PC-3 (cell line): ENCODE measurements around the gene MYMK. TPM values are rescaled to one million over a fixed set of nuclear protein-coding genes. Genes with fewer than 3 reads are reported as not detected.

Experiments
- ATAC-seq: fragments of 200-7000 bp; cut with Tn5 transposase; 2 replicates; pipeline ENCODE4 v1.9.1; 2020; ENCODE audit warnings: mild to moderate bottlenecking, moderate library complexity
- BruUV-seq: library from RNA; stranded (reverse); fragments of 400-500 nt; replicated peaks from 2 replicates; lab custom pipeline; 2021; lab: Mats Ljungman, UMichigan
- CTCF ChIA-PET: fragments of 300-600 bp; sonication (Branson Sonifier 250); formaldehyde crosslinking; loops from one replicate; lab custom pipeline; 2022; ENCODE audit warnings: antibody characterized with exemption; lab: Charles Lee
- POLR2A ChIA-PET: fragments of 300-600 bp; sonication (Branson Sonifier 250); formaldehyde crosslinking; loops from one replicate; lab custom pipeline; 2022; ENCODE audit warnings: antibody characterized with exemption; ENCODE audit not compliant: unreplicated experiment; lab: Charles Lee
- DNase-seq: peaks from one replicate; pipeline ENCODE4 v3.0.0-alpha.2; 2015
- H2AFZ ChIP-seq: fragments of 300-600 bp; sonication (generic); 2 replicates; pipeline ENCODE4 v1.6.0; 2016; ENCODE audit warnings: antibody characterized with exemption, low read length
- H3F3A ChIP-seq: fragments of 300-600 bp; sonication (generic); one replicate; pipeline ENCODE4 v1.6.0; 2017; ENCODE audit warnings: antibody characterized with exemption, low read length, control low read depth, mild to moderate bottlenecking; ENCODE audit not compliant: unreplicated experiment
- H3K27ac ChIP-seq: fragments of 300-600 bp; sonication (generic); 2 replicates; pipeline ENCODE4 v1.5.1; 2016; ENCODE audit warnings: mild to moderate bottlenecking, low read length
- H3K27me3 ChIP-seq: fragments of 300-600 bp; sonication (generic); 2 replicates; pipeline ENCODE4 v1.6.1; 2016; ENCODE audit warnings: low read length, mixed read lengths
- H3K36me3 ChIP-seq: fragments of 300-600 bp; sonication (generic); 2 replicates; pipeline ENCODE4 v1.6.1; 2016; ENCODE audit warnings: low read depth, mixed run types, low read length, mixed read lengths
- H3K4me1 ChIP-seq: fragments of 300-600 bp; sonication (generic); 2 replicates; pipeline ENCODE4 v1.5.1; 2016; ENCODE audit warnings: low read length; ENCODE audit not compliant: insufficient read depth
- H3K4me2 ChIP-seq: fragments of 300-600 bp; sonication (generic); 2 replicates; pipeline ENCODE4 v1.6.0; 2016; ENCODE audit warnings: low read length
- H3K4me3 ChIP-seq: fragments of 300-600 bp; sonication (generic); 2 replicates; pipeline ENCODE4 v1.5.1; 2016; ENCODE audit warnings: mild to moderate bottlenecking, low read length, mixed read lengths
- H3K79me2 ChIP-seq: fragments of 300-600 bp; sonication (generic); 2 replicates; pipeline ENCODE4 v1.6.1; 2017; ENCODE audit warnings: low read length, mixed read lengths
- H3K9ac ChIP-seq: fragments of 300-600 bp; sonication (generic); 2 replicates; pipeline ENCODE4 v1.6.0; 2016; ENCODE audit warnings: mild to moderate bottlenecking, low read length
- H3K9me2 ChIP-seq: fragments of 300-600 bp; sonication (generic); replicated peaks from 2 replicates; pipeline ENCODE4 v1.6.1; 2016; ENCODE audit warnings: mixed run types, low read length, mixed read lengths
- H3K9me3 ChIP-seq: fragments of 300-600 bp; sonication (generic); 2 replicates; pipeline ENCODE4 v1.6.1; 2016; ENCODE audit warnings: low read length, mixed read lengths
- H4K20me1 ChIP-seq: fragments of 300-600 bp; sonication (generic); 2 replicates; pipeline ENCODE4 v1.6.1; 2016; ENCODE audit warnings: low read length, mixed read lengths
- CTCF ChIP-seq: fragments of 300-600 bp; sonication (generic); conservative IDR thresholded peaks from 2 replicates; pipeline ENCODE4 v1.5.1; 2017; ENCODE audit warnings: antibody characterized with exemption, low read depth, mild to moderate bottlenecking, low read length
- EZH2 ChIP-seq: fragments of 300-600 bp; sonication (generic); IDR thresholded peaks from one replicate; pipeline ENCODE4 v1.6.1; 2017; ENCODE audit warnings: antibody characterized with exemption, mild to moderate bottlenecking, low read length; ENCODE audit not compliant: unreplicated experiment
- EZH2phosphoT487 ChIP-seq: fragments of 300-600 bp; sonication (generic); IDR thresholded peaks from 2 replicates; pipeline ENCODE4 v1.6.1; 2018; ENCODE audit warnings: mild to moderate bottlenecking, antibody characterized with exemption, low read length, borderline replicate concordance
- intact Hi-C: fragments of 100-400 bp; cut with micrococcal nuclease; formaldehyde crosslinking; loops from 2 replicates; pipeline ENCODE4 v1.9.0; 2023
- total RNA-seq: library from RNA; depleted of rRNA; stranded (reverse); fragments of >200 nt; gene quantifications from 2 replicates; pipeline ENCODE4 v1.2.3, GENCODE V29; 2014

MYMK gene
- total RNA-seq, 1 experiment from 2014 or later = not detected

- DNase-seq (no peak), ATAC-seq (no peak)
- Histone ChIP-seq H3K4me2 (no peak overlapping the region), H4K20me1 (no peaks in the 10 kb centered on the region), H3K9me3 (no peaks in the 10 kb centered on the region), H3K36me3 (no peaks in the 10 kb centered on the region), H3F3A (no peaks in the 10 kb centered on the region), H3K4me1 (no peaks in the 10 kb centered on the region), H3K27me3 (peaks cover 9% of the 10 kb centered on the region; the same call in 1 of the 2 replicates), H3K79me2 (no peaks in the 10 kb centered on the region), H3K9me2 (no peaks in the 10 kb centered on the region), H3K27ac (no peak overlapping the region), H3K9ac (no peak overlapping the region), H2AFZ (no peak overlapping the region), H3K4me3 (no peak overlapping the region)
- intact Hi-C loops = no loop called here
- POLR2A ChIA-PET = no interaction called here
- CTCF ChIA-PET = no interaction called here
- BruUV-seq = no TSS peak
- TF ChIP-seq EZH2 (no peak), EZH2phosphoT487 (no peak), CTCF (no peak)
These were observed 45.9 kb upstream of the MYMK start for GRCh38 chr9:133570691-133571080.

- Histone ChIP-seq H3F3A (no peaks in the 10 kb centered on the region), H3K36me3 (no peaks in the 10 kb centered on the region), H3K4me1 (no peaks in the 10 kb centered on the region), H3K27ac (no peak overlapping the region), H3K9me3 (no peaks in the 10 kb centered on the region), H3K9ac (no peak overlapping the region), H3K4me2 (no peak overlapping the region), H3K79me2 (no peaks in the 10 kb centered on the region), H3K4me3 (no peak overlapping the region), H3K9me2 (no peaks in the 10 kb centered on the region), H4K20me1 (no peaks in the 10 kb centered on the region), H2AFZ (no peak overlapping the region), H3K27me3 (peaks cover 9% of the 10 kb centered on the region; the same call in 1 of the 2 replicates)
- TF ChIP-seq EZH2phosphoT487 = no peak
- TF ChIP-seq CTCF = no peak
- TF ChIP-seq EZH2 = no peak
- intact Hi-C loops = no loop called here
- DNase-seq (no peak), ATAC-seq (no peak)
- ChIA-PET POLR2A (no interaction called here), CTCF (no interaction called here)
- BruUV-seq = no TSS peak
These were observed 45.3 kb upstream of the MYMK start for GRCh38 chr9:133569891-133570690.
